Gastrocnemius medialis (tissue), 4 donors: Measurements from ENCODE around the gene CBX1.

Source experiments
- POLR2A ChIP-seq, 2 donors: fragments of 450-650 bp; IDR thresholded peaks; one replicate each; pipeline ENCODE4 v1.6.1; 2017; ENCODE audit warnings: antibody characterized with exemption in 2 of 2, mild to moderate bottlenecking in 2 of 2, moderate library complexity in 2 of 2
- TF ChIP-seq, protein P1 (sequence below), 5 experiments: fragments of 450-650 bp in 3 of 5; fragments of 200-600 bp in 2 of 5; sonication (generic) in 2 of 5; IDR thresholded peaks in 4 of 5; conservative IDR thresholded peaks in 1 of 5; 1 replicate in 4 of 5; 2 replicates in 1 of 5; pipeline ENCODE4 v1.5.1; 2016 to 2019; ENCODE audit warnings: antibody characterized with exemption in 5 of 5, mild to moderate bottlenecking in 3 of 5, moderate library complexity in 3 of 5

DNA sequence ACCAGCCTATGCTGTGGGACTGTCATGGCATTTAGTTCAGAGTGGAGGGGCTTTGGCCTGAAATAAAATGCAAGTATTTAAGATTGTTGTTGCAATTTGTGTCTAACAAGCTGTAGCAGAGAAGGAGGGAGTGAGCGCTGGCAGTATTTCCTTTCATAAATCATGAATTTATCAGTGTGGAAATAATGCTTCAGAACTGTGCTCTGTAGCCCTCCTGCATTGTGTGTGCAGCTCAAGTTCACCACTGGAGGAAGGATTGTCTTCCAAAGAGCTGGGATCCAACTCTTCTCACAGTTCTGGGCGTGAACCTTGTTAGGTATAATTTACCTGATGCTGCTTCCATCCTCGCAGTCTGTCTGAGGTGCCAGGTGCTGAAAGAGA, 21.4 kb upstream of the CBX1 start:
- TF ChIP-seq, protein P1, sequence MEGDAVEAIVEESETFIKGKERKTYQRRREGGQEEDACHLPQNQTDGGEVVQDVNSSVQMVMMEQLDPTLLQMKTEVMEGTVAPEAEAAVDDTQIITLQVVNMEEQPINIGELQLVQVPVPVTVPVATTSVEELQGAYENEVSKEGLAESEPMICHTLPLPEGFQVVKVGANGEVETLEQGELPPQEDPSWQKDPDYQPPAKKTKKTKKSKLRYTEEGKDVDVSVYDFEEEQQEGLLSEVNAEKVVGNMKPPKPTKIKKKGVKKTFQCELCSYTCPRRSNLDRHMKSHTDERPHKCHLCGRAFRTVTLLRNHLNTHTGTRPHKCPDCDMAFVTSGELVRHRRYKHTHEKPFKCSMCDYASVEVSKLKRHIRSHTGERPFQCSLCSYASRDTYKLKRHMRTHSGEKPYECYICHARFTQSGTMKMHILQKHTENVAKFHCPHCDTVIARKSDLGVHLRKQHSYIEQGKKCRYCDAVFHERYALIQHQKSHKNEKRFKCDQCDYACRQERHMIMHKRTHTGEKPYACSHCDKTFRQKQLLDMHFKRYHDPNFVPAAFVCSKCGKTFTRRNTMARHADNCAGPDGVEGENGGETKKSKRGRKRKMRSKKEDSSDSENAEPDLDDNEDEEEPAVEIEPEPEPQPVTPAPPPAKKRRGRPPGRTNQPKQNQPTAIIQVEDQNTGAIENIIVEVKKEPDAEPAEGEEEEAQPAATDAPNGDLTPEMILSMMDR (IDR thresholded peaks at IDR 0.05 in 4 of 5, conservative IDR thresholded peaks at IDR 0.05 in 1 of 5), result no peak
- no peak for TF ChIP-seq POLR2A (IDR thresholded peaks at IDR 0.05)
